OCI-LY3 (cell line): ENCODE measurements around the gene LUC7L3.

Experiments used
- H2AFZ ChIP-seq: fragments of 200-600, 300-600 bp; shearing (Covaris generic); 2 replicates; pipeline ENCODE4 v1.6.0; 2014; ENCODE audit warnings: antibody characterized with exemption, low read depth, low read length
- H3K27ac ChIP-seq: fragments of 200-600, 300-600 bp; sonication (generic); 2 replicates; pipeline ENCODE4 v1.5.1; 2014; ENCODE audit warnings: mild to moderate bottlenecking, low read length, moderate library complexity, mixed read lengths
- H3K27me3 ChIP-seq: fragments of 200-600, 300-600 bp; sonication (generic); 2 replicates; pipeline ENCODE4 v1.6.1; 2014; ENCODE audit warnings: low read depth, low read length, mixed read lengths
- H3K36me3 ChIP-seq: fragments of 200-600, 300-600 bp; sonication (generic); replicated peaks from 2 replicates; pipeline ENCODE3; 2014; ENCODE audit warnings: low read depth, low read length, mixed read lengths
- H3K4me1 ChIP-seq: fragments of 300-600, 200-600 bp; sonication (generic); 2 replicates; pipeline ENCODE4 v1.6.1; 2014; ENCODE audit warnings: low read length, mixed read lengths
- H3K4me2 ChIP-seq: fragments of 200-600, 300-600 bp; sonication (generic); 2 replicates; pipeline ENCODE4 v1.6.1; 2014; ENCODE audit warnings: low read length, mixed read lengths
- H3K4me3 ChIP-seq: fragments of 300-600, 200-600 bp; sonication (generic); 2 replicates; pipeline ENCODE4 v1.5.1; 2014; ENCODE audit warnings: antibody characterized with exemption, mild to moderate bottlenecking, low read length, moderate library complexity
- H3K79me2 ChIP-seq: fragments of 300-600, 200-600 bp; shearing (Covaris generic); 2 replicates; pipeline ENCODE4 v1.6.1; 2014; ENCODE audit warnings: mild to moderate bottlenecking, low read length, mixed read lengths
- H3K9ac ChIP-seq: fragments of 300-600, 200-600 bp; shearing (Covaris generic); 2 replicates; pipeline ENCODE4 v1.6.0; 2014; ENCODE audit warnings: mild to moderate bottlenecking, low read length, moderate library complexity
- H3K9me3 ChIP-seq: fragments of 200-600, 300-600 bp; shearing (Covaris generic); 2 replicates; pipeline ENCODE4 v1.6.1; 2014; ENCODE audit warnings: low read length, mixed read lengths; ENCODE audit not compliant: insufficient read depth
- H4K20me1 ChIP-seq: fragments of 200-600, 300-600 bp; sonication (generic); 2 replicates; pipeline ENCODE4 v1.6.1; 2016; ENCODE audit warnings: low read length, mixed read lengths; ENCODE audit not compliant: insufficient read depth
- EZH2phosphoT487 ChIP-seq: fragments of 200-600 bp; shearing (Covaris generic); IDR thresholded peaks from 2 replicates; pipeline ENCODE4 v1.6.1; 2018; ENCODE audit warnings: antibody characterized with exemption, mixed run types, low read depth
- TF ChIP-seq, protein P1 (sequence below): fragments of 200-600, 300-600 bp; sonication (generic); IDR thresholded peaks from 2 replicates; pipeline ENCODE4 v1.5.1; 2014; ENCODE audit warnings: antibody characterized with exemption, low read length, low read depth

LUC7L3 gene

DNA sequence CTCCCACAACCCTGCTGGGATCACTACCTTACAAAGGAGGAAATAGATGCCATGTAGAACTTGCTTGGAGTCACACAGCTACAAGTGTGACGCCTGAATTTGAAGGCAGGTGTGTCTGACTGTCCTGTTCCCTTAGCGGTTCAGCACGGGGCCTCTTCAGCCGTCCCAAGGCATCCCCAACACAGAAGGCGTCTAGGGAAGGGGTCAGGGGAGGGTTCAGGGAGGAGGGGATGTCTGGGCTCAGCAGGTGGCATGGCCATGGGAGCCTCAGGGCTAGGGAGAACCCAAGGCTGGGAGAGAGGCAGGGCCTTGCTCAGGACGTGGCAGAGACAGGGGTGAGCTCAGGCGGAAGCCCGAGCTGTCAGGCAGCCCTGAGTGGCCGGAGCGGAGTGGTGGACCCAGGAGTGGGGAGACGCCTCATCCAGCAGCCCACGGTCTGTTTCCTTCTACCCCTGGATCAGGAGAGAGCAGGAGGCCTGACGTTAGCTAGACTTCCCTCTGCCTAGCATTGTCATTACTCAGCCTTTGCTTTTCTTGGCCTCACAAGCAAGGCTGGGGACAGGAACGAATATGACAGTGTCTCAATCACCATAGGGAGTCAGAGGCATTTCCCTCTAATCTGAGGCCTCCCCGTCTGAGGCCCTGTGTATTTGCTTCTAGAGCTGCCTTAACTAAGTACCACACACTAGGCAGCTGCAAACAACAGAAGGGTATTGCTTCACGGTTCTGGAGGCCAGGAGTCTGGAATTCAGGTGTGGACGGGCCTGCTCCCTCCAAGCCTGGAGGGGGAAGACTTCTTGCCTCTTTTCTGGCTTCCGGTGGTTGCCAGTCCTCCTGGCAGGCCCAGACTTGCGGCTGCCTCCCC, 79.3 kb downstream of the LUC7L3 start:
- H3K9ac ChIP-seq = no peak overlapping the region
- no peak overlapping the region for H3K27ac ChIP-seq
- H3K9me3 ChIP-seq = no peaks in the 10 kb centered on the region
- no peaks in the 10 kb centered on the region for H3K27me3 ChIP-seq
- no peak overlapping the region for H3K4me2 ChIP-seq
- H3K4me3 ChIP-seq = no peak overlapping the region
- H3K4me1 ChIP-seq = no peaks in the 10 kb centered on the region
- H2AFZ ChIP-seq = no peak overlapping the region
- TF ChIP-seq EZH2phosphoT487 = no peak
- TF ChIP-seq, protein P1, sequence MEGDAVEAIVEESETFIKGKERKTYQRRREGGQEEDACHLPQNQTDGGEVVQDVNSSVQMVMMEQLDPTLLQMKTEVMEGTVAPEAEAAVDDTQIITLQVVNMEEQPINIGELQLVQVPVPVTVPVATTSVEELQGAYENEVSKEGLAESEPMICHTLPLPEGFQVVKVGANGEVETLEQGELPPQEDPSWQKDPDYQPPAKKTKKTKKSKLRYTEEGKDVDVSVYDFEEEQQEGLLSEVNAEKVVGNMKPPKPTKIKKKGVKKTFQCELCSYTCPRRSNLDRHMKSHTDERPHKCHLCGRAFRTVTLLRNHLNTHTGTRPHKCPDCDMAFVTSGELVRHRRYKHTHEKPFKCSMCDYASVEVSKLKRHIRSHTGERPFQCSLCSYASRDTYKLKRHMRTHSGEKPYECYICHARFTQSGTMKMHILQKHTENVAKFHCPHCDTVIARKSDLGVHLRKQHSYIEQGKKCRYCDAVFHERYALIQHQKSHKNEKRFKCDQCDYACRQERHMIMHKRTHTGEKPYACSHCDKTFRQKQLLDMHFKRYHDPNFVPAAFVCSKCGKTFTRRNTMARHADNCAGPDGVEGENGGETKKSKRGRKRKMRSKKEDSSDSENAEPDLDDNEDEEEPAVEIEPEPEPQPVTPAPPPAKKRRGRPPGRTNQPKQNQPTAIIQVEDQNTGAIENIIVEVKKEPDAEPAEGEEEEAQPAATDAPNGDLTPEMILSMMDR = no peak
- no peaks in the 10 kb centered on the region for H3K79me2 ChIP-seq
- no peaks in the 10 kb centered on the region for H4K20me1 ChIP-seq
- H3K36me3 ChIP-seq = no peaks in the 10 kb centered on the region

DNA sequence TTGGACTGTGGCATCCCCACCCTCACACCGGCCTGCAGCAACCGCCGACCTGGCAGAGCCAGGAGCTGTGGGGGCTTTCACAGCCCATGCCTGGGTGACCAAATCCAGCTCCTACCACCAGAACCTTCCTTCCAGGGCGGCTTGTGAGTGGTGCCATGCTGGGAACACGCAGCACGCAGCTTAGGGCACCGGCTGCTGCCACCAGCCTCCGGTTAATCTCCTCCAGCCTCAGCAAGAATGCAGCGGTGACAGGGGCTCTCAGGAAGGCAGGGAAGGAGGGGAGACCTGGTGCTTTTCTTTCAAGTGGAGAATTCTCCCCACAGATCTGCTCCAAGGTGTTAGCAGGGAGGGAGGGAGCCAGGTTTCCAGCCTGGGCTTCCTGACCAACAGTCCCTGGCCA, 80.2 kb downstream of the LUC7L3 start:
- no peaks in the 10 kb centered on the region for H3K27me3 ChIP-seq
- no peak overlapping the region for H2AFZ ChIP-seq
- TF ChIP-seq EZH2phosphoT487 = no peak
- TF ChIP-seq, protein P1 = no peak
- H3K4me3 ChIP-seq = no peak overlapping the region
- no peak overlapping the region for H3K4me2 ChIP-seq
- H3K79me2 ChIP-seq = no peaks in the 10 kb centered on the region
- no peak overlapping the region for H3K27ac ChIP-seq
- H4K20me1 ChIP-seq = no peaks in the 10 kb centered on the region
- H3K9me3 ChIP-seq = no peaks in the 10 kb centered on the region
- H3K9ac ChIP-seq = no peak overlapping the region
- H3K36me3 ChIP-seq = no peaks in the 10 kb centered on the region
- H3K4me1 ChIP-seq = no peaks in the 10 kb centered on the region

DNA sequence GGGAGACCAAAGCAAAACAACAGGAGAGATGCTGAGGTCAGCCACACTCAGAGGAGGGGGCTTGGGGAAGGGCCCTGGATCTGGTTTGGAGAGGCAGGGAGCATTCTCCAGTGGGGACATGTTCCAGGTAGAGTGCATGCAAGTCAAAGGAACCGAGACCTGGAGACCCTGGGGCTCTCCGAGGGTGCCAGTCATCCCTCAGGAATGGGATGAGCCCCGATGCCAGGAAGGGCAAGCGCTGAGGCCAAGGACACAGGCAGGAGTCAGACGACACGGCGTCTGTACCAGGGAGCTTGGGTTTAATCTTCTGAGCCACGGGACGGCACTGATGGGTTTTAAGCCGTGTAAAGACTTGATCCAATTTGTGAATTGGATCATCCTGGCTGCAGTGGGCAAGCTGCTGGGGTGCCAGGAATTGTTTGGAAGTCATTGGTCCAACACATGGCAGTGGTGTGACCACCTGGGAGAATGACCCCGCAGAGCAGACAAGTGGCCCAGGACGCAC, 80.8 kb downstream of the LUC7L3 start:
- Histone ChIP-seq H3K27ac (no peak overlapping the region), H4K20me1 (no peaks in the 10 kb centered on the region)

More for the DNA sequence above, 80.8 kb downstream of the LUC7L3 start:
- Histone ChIP-seq H3K79me2 (no peaks in the 10 kb centered on the region), H3K4me3 (no peak overlapping the region), H2AFZ (no peak overlapping the region), H3K4me2 (no peak overlapping the region), H3K9me3 (no peaks in the 10 kb centered on the region), H3K27me3 (no peaks in the 10 kb centered on the region), H3K36me3 (no peaks in the 10 kb centered on the region), H3K9ac (no peak overlapping the region), H3K4me1 (no peaks in the 10 kb centered on the region)
- TF ChIP-seq, protein P1 = no peak
- TF ChIP-seq EZH2phosphoT487 = no peak
